HK-2 (cell line): ENCODE results near the gene EVA1C.
"Not testable (repeated sequence)": the region's sequence is repeated elsewhere in the genome, so short reads cannot be mapped to it uniquely, and the experiment has no call there.

Experiments
- DNase-seq: peaks from one replicate; pipeline ENCODE4 v3.0.0-alpha.2; 2018; ENCODE audit not compliant: unreplicated experiment

Gene EVA1C

GRCh38 chr21:32412162-32413014 lies at the start of gene EVA1C:
EVA1C (plus strand) TSS chr21:32412706; CDS start chr21:32412854, 148 bp downstream.
- DNase-seq, result no peak

GRCh38 chr21:32364387-32364786 lies 48.1 kb upstream of the EVA1C start:
- no peak for DNase-seq

GRCh38 chr21:32364796-32365195 lies 47.7 kb upstream of the EVA1C start:
- no peak for DNase-seq

- no peak for DNase-seq
Observed at GRCh38 chr21:32366191-32366590, 46.3 kb upstream of the EVA1C start.

- no peak for DNase-seq
Observed at GRCh38 chr21:32367158-32367557, 45.3 kb upstream of the EVA1C start.

GRCh38 chr21:32368386-32368785 lies 44.1 kb upstream of the EVA1C start:
- DNase-seq, result no peak

GRCh38 chr21:32368961-32369360 lies 43.5 kb upstream of the EVA1C start:
- not testable (repeated sequence) for DNase-seq

- DNase-seq, result no peak
Observed at GRCh38 chr21:32370998-32371766, 41.3 kb upstream of the EVA1C start.

GRCh38 chr21:32371913-32372314 lies 40.6 kb upstream of the EVA1C start:
- DNase-seq, result no peak

GRCh38 chr21:32372755-32373154 lies 39.8 kb upstream of the EVA1C start:
- no peak for DNase-seq

- no peak for DNase-seq
Observed at GRCh38 chr21:32377506-32377905, 35.0 kb upstream of the EVA1C start.

- DNase-seq, result no peak
Observed at GRCh38 chr21:32377991-32378390, 34.5 kb upstream of the EVA1C start.

GRCh38 chr21:32378956-32379355 lies 33.5 kb upstream of the EVA1C start:
- no peak for DNase-seq

- DNase-seq, result no peak
Observed at GRCh38 chr21:32380940-32381339, 31.6 kb upstream of the EVA1C start.

- DNase-seq, result no peak
Observed at GRCh38 chr21:32381571-32381970, 30.9 kb upstream of the EVA1C start.

- no peak for DNase-seq
Observed at GRCh38 chr21:32382108-32382644, 30.3 kb upstream of the EVA1C start.

- DNase-seq, result no peak
Observed at GRCh38 chr21:32383812-32384211, 28.7 kb upstream of the EVA1C start.

GRCh38 chr21:32386195-32386870 lies 26.2 kb upstream of the EVA1C start:
- no peak for DNase-seq

- DNase-seq, result no peak
Observed at GRCh38 chr21:32387151-32387550, 25.4 kb upstream of the EVA1C start.

- no peak for DNase-seq
Observed at GRCh38 chr21:32388306-32388705, 24.2 kb upstream of the EVA1C start.

GRCh38 chr21:32389337-32390015 lies 23.0 kb upstream of the EVA1C start:
- no peak for DNase-seq
